Activated naive CD4-positive, alpha-beta T cell treated with anti-CD3 and anti-CD28 coated beads, Interleukin-2, amount 10 ng/mL, durations not matched to agents 7 days and 5 days (primary cell): ENCODE results near the gene HTR2C.
A peak's percentile ranks its signal among the peaks of the same experiment; 100 is the strongest.
"Not testable (repeated sequence)": the region's sequence is repeated elsewhere in the genome, so short reads cannot be mapped to it uniquely, and the experiment has no call there.

ENCODE experiments used
- CTCF ChIA-PET: fragments of 350-600 bp; sonication (Branson Sonifier 250); formaldehyde crosslinking; loops from one replicate; lab custom pipeline; 2021; ENCODE audit warnings: antibody characterized with exemption; lab: Charles Lee
- DNase-seq: peaks from one replicate; pipeline ENCODE4 v3.0.0-alpha.2; 2020
- H3K27ac Mint-ChIP-seq: one replicate; pipeline ENCODE4 v1.8.0; 2021; ENCODE audit warnings: mild to moderate bottlenecking, moderate library complexity, mixed read lengths
- H3K27me3 Mint-ChIP-seq: one replicate; pipeline ENCODE4 v1.8.0; 2021; ENCODE audit warnings: mild to moderate bottlenecking, mixed read lengths
- H3K36me3 Mint-ChIP-seq: one replicate; pipeline ENCODE4 v1.8.0; 2021; ENCODE audit warnings: mixed read lengths
- H3K4me1 Mint-ChIP-seq: one replicate; pipeline ENCODE4 v1.8.0; 2021; ENCODE audit warnings: mixed read lengths
- H3K4me3 Mint-ChIP-seq: one replicate; pipeline ENCODE4 v1.8.0; 2021; ENCODE audit warnings: mild to moderate bottlenecking, moderate library complexity, mixed read lengths
- H3K9me3 Mint-ChIP-seq: one replicate; pipeline ENCODE4 v1.8.0; 2021; ENCODE audit warnings: mixed read lengths

HTR2C gene

DNA sequence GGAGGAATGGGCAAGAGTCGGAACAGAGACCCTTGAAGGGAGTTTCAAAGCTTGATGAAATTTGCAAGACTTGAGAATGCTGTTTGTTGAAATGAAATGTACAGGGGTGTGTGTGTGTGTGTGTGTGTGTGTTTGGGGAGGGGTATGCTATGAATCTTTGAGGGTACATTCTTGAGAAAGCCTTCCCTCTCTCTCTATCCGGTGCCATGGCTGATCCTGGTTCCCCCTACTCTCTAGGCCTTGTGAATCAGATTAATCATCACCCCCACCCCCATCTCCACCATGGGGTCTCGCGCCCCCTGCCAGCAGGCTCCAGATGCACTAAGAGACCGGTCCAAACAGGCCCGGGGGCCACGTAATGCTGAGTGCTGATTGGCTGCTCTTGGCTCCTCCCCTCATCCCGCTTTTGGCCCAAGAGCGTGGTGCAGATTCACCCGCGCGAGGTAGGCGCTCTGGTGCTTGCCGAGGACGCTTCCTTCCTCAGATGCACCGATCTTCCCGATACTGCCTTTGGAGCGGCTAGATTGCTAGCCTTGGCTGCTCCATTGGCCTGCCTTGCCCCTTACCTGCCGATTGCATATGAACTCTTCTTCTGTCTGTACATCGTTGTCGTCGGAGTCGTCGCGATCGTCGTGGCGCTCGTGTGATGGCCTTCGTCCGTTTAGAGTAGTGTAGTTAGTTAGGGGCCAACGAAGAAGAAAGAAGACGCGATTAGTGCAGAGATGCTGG, at the start of gene HTR2C:
Gene HTR2C, plus strand, starts transcription at position 441 of the 729 bp plus-strand sequence. CDS start 142,851 bp downstream, outside the sequence.
- peaks cover 42% of the 10 kb centered on the region for H3K27me3 Mint-ChIP-seq
- H3K4me1 Mint-ChIP-seq = no peaks in the 10 kb centered on the region
- DNase-seq = no peak
- H3K36me3 Mint-ChIP-seq = peaks cover 2% of the 10 kb centered on the region
- CTCF ChIA-PET = no interaction called here
- peaks cover 2% of the 10 kb centered on the region for H3K9me3 Mint-ChIP-seq
- H3K27ac Mint-ChIP-seq = peak within 1 kb of the TSS; percentile 76
- H3K4me3 Mint-ChIP-seq = no peak within 1 kb of the TSS

GRCh38 chrX:114580336-114580735, 3.5 kb upstream of the HTR2C start:
- H3K36me3 Mint-ChIP-seq = peaks cover 2% of the 10 kb centered on the region
- no peak overlapping the region for H3K4me3 Mint-ChIP-seq
- peaks cover 42% of the 10 kb centered on the region for H3K27me3 Mint-ChIP-seq
- H3K27ac Mint-ChIP-seq = no peak overlapping the region
- peaks cover 2% of the 10 kb centered on the region for H3K9me3 Mint-ChIP-seq
- DNase-seq = no peak
- CTCF ChIA-PET = no interaction called here
- H3K4me1 Mint-ChIP-seq = no peaks in the 10 kb centered on the region

DNA sequence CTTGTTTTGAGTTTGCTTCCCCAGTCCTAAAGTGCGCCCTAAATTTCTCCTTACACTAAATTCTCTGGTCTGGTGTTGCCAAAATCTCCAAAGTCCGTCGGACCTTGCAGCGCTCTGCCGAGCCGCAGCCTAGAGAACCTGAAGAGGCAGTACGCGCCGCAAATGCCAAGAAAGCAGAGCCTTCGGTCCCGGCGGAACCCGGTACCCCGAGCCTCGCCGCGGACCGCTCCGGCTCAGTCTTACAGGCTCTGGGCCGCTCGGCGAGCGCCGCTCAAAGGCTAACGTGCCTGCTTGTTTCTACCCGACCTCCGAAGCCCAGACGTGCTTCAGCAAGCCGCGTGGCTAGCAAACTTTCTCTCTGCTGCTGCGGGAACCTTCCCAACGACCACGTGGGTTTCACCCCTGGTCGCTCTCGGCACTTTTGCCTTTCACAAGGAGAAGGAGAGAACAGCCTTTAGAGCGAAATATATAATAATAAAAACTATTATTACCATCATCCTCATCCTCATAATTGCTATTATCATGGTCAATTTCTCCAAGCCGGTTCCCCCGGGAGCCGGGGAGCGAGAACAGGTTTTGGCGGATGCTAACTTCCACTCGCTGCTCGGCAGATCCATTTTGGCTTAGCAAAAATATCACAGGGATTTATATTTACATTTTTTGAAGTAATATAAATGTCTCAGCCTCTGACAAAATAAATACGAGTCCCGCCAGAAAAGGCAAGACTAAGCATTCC, 2.2 kb upstream of the HTR2C start:
- H3K4me3 Mint-ChIP-seq = no peak overlapping the region
- no peaks in the 10 kb centered on the region for H3K4me1 Mint-ChIP-seq
- peaks cover 42% of the 10 kb centered on the region for H3K27me3 Mint-ChIP-seq
- CTCF ChIA-PET = no interaction called here
- H3K9me3 Mint-ChIP-seq = peaks cover 2% of the 10 kb centered on the region
- H3K36me3 Mint-ChIP-seq = peaks cover 2% of the 10 kb centered on the region
- no peak for DNase-seq
- H3K27ac Mint-ChIP-seq = no peak overlapping the region

- CTCF ChIA-PET = no interaction called here
- Mint-ChIP-seq H3K27ac (no peak overlapping the region), H3K4me1 (no peaks in the 10 kb centered on the region), H3K4me3 (no peak overlapping the region), H3K36me3 (peaks cover 2% of the 10 kb centered on the region), H3K27me3 (peaks cover 42% of the 10 kb centered on the region), H3K9me3 (peaks cover 2% of the 10 kb centered on the region)
- no peak for DNase-seq
Measured at GRCh38 chrX:114582264-114582632, 1.6 kb upstream of the HTR2C start.

DNA sequence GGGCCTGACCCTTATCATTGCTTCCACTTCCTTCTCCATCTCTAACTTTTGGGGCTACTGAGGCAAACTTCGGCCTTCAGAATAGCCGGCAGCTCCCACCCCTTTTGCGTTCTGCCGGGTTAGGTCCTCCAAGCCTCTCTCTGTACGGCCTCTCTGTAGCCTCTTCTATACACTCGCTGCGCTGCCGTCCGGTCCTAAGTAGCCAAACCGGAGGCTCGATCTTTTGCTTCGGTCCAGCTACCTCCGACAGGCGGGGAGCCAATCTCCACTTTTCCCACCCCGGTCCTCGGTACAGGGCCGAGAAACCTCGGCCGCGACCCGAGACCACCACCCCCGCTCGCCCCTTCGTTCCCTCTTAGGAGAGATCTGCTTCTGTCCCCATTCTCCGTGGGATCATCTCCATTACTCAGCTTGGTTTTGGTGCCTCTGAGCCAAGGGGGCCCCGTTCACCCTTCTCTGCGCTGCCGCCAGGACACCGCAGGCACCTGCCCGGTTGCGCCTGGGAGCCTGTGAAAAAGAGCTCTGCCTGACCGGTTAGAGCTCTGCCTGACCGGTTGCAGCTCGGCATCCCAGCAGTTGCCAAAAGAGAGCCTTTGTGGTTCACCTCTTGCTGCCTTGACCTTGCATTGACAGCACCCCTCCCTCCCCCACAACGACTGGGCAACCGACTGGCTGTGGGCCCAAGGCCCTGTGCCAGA, 1.0 kb upstream of the HTR2C start:
- Mint-ChIP-seq H3K4me1 (no peaks in the 10 kb centered on the region), H3K9me3 (peaks cover 2% of the 10 kb centered on the region), H3K36me3 (peaks cover 2% of the 10 kb centered on the region), H3K27ac (no peak overlapping the region), H3K27me3 (peaks cover 42% of the 10 kb centered on the region), H3K4me3 (no peak overlapping the region)
- CTCF ChIA-PET = no interaction called here
- DNase-seq = no peak

GRCh38 chrX:114584375-114584943, 573 bp downstream of the HTR2C start:
- H3K27me3 Mint-ChIP-seq = peaks cover 42% of the 10 kb centered on the region
- no peak for DNase-seq
- H3K4me3 Mint-ChIP-seq = no peak overlapping the region
- peaks cover 2% of the 10 kb centered on the region for H3K9me3 Mint-ChIP-seq
- H3K4me1 Mint-ChIP-seq = no peaks in the 10 kb centered on the region
- peaks cover 2% of the 10 kb centered on the region for H3K36me3 Mint-ChIP-seq
- no peak overlapping the region for H3K27ac Mint-ChIP-seq
- CTCF ChIA-PET = no interaction called here

DNA sequence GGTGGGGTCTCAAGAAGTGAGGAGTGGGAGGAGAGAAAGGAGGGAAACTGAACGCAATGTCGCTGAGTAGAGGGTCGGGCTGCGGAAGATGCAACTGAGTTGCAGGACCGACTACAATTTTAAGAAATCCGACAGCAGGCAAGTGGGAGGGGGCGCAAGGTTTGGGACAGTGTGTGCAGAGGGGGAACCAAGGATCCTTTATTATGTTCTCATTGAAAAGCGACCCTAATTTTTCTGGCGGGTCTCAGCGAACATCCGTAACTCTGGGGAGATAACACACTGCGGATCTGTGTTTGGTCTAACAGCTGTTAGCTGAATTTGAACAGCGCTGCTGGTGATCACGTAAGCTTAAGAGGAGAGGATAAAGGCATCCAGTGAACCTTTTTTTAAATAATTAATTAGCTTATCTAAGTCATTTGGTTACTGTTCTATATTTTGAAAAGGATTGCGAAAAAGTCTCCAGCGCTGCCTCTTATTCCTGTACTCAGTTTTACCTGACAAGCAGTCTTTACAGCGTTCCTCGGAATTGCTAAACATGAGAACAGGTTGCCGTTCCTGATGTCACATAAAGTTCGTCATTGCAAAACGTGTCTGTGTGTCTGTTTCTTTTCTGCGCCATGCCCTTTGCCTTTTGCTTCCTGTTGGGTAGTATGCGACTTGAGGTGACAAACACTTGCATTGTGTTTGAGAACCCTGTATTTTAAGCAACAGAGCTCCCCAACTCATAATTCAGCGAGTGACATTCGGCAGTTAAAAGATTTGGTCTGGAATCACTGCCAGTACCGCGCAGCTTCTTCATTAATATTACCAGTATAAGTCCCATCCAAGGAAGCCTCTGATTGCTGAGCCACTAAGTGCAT, 1.3 kb downstream of the HTR2C start:
- no peak for DNase-seq
- H3K27me3 Mint-ChIP-seq = peaks cover 42% of the 10 kb centered on the region
- H3K9me3 Mint-ChIP-seq = peaks cover 2% of the 10 kb centered on the region
- H3K4me3 Mint-ChIP-seq = no peak overlapping the region
- peaks cover 2% of the 10 kb centered on the region for H3K36me3 Mint-ChIP-seq
- CTCF ChIA-PET = no interaction called here
- H3K27ac Mint-ChIP-seq = no peak overlapping the region
- no peaks in the 10 kb centered on the region for H3K4me1 Mint-ChIP-seq

GRCh38 chrX:114591121-114591520, 7.2 kb downstream of the HTR2C start:
- H3K27ac Mint-ChIP-seq = no peak overlapping the region
- no peak overlapping the region for H3K4me3 Mint-ChIP-seq
- no peaks in the 10 kb centered on the region for H3K9me3 Mint-ChIP-seq
- no peaks in the 10 kb centered on the region for H3K4me1 Mint-ChIP-seq
- no peaks in the 10 kb centered on the region for H3K27me3 Mint-ChIP-seq
- no peak for DNase-seq
- H3K36me3 Mint-ChIP-seq = no peaks in the 10 kb centered on the region
- CTCF ChIA-PET = no interaction called here

DNA sequence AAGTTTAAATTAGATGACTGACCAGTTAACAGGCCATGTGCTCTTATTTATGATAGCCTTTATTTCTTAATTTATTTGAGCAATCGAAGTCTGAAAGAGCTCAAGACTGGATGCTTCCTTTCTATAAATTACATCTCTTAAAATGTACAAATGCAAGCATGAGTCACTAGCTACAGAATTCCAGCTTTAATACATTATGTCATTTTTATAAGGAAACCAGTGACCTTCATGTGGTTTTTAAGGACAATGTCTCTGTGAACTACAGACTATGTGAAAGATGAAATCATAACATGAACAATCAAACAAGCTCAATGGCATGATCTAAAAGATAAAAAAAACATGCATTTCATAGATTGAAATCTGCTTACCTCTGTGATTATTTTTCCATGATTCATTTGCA, 15.4 kb downstream of the HTR2C start:
- H3K4me1 Mint-ChIP-seq = no peaks in the 10 kb centered on the region
- no peak overlapping the region for H3K27ac Mint-ChIP-seq
- no peak for DNase-seq
- H3K27me3 Mint-ChIP-seq = no peaks in the 10 kb centered on the region
- H3K4me3 Mint-ChIP-seq = no peak overlapping the region
- H3K9me3 Mint-ChIP-seq = no peaks in the 10 kb centered on the region
- no peaks in the 10 kb centered on the region for H3K36me3 Mint-ChIP-seq
- CTCF ChIA-PET = no interaction called here

DNA sequence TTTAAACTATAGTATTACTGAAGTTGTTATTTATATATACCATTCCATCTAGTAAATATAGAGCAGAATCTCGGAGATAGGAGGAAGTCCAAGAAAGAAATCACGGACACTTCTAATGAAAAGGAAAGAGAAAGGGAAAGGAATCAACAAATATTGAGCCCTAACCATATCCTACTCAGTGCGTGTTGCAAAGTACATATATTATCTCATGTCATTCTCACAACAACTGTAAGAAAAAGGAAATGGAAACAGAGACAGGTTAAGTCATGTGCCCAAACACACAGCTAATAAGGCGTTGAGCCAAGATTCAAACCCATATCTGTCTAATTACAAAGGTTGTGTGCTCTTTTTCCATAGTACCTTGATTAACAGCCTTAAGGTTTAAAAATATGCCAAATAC, 16.0 kb downstream of the HTR2C start:
- no peaks in the 10 kb centered on the region for H3K9me3 Mint-ChIP-seq
- CTCF ChIA-PET = no interaction called here
- no peak overlapping the region for H3K4me3 Mint-ChIP-seq

DNA sequence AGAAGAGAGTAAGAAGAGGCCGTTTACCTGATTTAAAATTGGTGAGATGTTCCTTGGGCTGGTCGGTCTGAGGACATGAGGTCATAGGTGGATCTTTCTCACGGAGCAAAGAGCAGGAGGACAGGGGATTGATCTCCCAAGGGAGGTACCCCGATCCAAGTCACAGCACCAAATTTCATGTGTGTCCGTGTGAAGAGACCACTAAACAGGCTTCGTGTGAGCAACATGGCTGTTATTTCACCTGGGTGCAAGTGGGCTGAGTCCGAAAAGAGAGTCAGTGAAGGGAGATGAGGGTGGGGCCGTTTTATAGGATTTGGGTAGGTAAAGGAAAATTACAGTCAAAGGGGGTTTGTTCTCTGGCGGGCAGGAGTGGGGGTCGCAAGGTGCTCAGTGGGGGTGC, 22.7 kb downstream of the HTR2C start:
- CTCF ChIA-PET, H3K27ac Mint-ChIP-seq, H3K4me1 Mint-ChIP-seq, DNase-seq, H3K36me3 Mint-ChIP-seq, H3K4me3 Mint-ChIP-seq, H3K9me3 Mint-ChIP-seq, H3K27me3 Mint-ChIP-seq: not testable (repeated sequence)

More for the DNA sequence above, 16.0 kb downstream of the HTR2C start:
- no peaks in the 10 kb centered on the region for H3K36me3 Mint-ChIP-seq
- H3K27me3 Mint-ChIP-seq = no peaks in the 10 kb centered on the region
- DNase-seq = no peak
- H3K4me1 Mint-ChIP-seq = no peaks in the 10 kb centered on the region
- H3K27ac Mint-ChIP-seq = no peak overlapping the region

GRCh38 chrX:114611018-114611619, 27.2 kb downstream of the HTR2C start:
- H3K27me3 Mint-ChIP-seq = no peaks in the 10 kb centered on the region
- CTCF ChIA-PET = no interaction called here
- DNase-seq = peak; percentile 19
- H3K4me3 Mint-ChIP-seq = no peak overlapping the region
- no peak overlapping the region for H3K27ac Mint-ChIP-seq
- no peaks in the 10 kb centered on the region for H3K36me3 Mint-ChIP-seq
- no peaks in the 10 kb centered on the region for H3K9me3 Mint-ChIP-seq
- no peaks in the 10 kb centered on the region for H3K4me1 Mint-ChIP-seq

- H3K9me3 Mint-ChIP-seq = no peaks in the 10 kb centered on the region
- no peak for DNase-seq
- CTCF ChIA-PET = interaction anchor here (0.6 kb wide), 1 partner anchor 89 kb away, joined by 4 read pairs; no protein-coding TSS in a partner anchor
- H3K4me3 Mint-ChIP-seq = no peak overlapping the region
- H3K27me3 Mint-ChIP-seq = no peaks in the 10 kb centered on the region
- H3K27ac Mint-ChIP-seq = no peak overlapping the region
- H3K36me3 Mint-ChIP-seq = no peaks in the 10 kb centered on the region
- no peaks in the 10 kb centered on the region for H3K4me1 Mint-ChIP-seq
Measured at GRCh38 chrX:114615765-114616164, 31.9 kb downstream of the HTR2C start.
